Upper lobe of left lung (tissue), 4 donors: ENCODE results near the gene GALNT18.

ENCODE experiments used
- POLR2AphosphoS5 ChIP-seq, 2 donors: sonication (generic); formaldehyde crosslinking; IDR thresholded peaks; one replicate each; pipeline ENCODE4 v1.5.1; 2017; ENCODE audit warnings: antibody characterized with exemption in 2 of 2
- TF ChIP-seq, protein P1 (sequence below), 6 experiments: fragments of 450-650 bp in 4 of 6; fragments of 200-600 bp in 2 of 6; sonication (generic) in 2 of 6; IDR thresholded peaks; one replicate each; pipeline ENCODE4 v1.5.1; 2016 to 2019; ENCODE audit warnings: antibody characterized with exemption in 6 of 6

DNA sequence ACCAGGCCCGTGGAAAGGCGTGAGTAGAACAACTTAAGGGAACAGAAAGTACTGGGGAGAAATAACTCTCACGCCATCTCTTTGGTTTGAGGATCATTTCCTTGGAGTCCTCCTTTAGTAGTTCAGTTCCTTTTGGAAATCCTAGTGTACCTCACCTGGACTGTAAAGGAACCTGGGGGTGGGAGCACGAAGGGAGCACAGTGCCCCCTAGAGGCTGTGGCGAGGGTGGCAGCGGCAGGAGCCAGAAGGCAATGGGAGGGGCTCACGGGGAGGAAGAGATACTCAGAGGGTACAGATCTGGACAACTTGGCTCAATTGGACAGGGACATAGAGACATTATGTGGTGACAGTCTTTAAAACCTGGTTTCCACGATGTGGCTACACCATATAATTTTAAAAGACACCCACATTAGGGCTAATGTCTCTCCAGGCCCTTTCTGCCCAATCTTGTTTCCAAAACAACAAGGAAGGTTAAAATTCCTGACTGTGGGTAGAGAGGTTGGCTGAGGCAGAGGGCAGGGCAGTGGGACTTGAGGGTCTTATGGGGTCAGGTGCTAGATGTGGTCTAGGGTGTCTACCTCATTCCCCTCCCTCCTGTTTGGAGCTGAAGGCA, 355.7 kb downstream of the GALNT18 start:
- TF ChIP-seq, protein P1, sequence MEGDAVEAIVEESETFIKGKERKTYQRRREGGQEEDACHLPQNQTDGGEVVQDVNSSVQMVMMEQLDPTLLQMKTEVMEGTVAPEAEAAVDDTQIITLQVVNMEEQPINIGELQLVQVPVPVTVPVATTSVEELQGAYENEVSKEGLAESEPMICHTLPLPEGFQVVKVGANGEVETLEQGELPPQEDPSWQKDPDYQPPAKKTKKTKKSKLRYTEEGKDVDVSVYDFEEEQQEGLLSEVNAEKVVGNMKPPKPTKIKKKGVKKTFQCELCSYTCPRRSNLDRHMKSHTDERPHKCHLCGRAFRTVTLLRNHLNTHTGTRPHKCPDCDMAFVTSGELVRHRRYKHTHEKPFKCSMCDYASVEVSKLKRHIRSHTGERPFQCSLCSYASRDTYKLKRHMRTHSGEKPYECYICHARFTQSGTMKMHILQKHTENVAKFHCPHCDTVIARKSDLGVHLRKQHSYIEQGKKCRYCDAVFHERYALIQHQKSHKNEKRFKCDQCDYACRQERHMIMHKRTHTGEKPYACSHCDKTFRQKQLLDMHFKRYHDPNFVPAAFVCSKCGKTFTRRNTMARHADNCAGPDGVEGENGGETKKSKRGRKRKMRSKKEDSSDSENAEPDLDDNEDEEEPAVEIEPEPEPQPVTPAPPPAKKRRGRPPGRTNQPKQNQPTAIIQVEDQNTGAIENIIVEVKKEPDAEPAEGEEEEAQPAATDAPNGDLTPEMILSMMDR (IDR thresholded peaks at IDR 0.05), result peak; percentile 43 to 85 (median 78)
- no peak for TF ChIP-seq POLR2AphosphoS5 (IDR thresholded peaks at IDR 0.05)
